HG03039 (cell line): ENCODE measurements around the gene ICAM5.
"Not testable (repeated sequence)": the region's sequence is repeated elsewhere in the genome, so short reads cannot be mapped to it uniquely, and the experiment has no call there.

Experiments used
- ATAC-seq: cut with Tn5 transposase; IDR thresholded peaks from one replicate; pipeline ENCODE4 v1.9.1; 2021; ENCODE audit warnings: mild to moderate bottlenecking, moderate library complexity; ENCODE audit not compliant: unreplicated experiment

Gene ICAM5

DNA sequence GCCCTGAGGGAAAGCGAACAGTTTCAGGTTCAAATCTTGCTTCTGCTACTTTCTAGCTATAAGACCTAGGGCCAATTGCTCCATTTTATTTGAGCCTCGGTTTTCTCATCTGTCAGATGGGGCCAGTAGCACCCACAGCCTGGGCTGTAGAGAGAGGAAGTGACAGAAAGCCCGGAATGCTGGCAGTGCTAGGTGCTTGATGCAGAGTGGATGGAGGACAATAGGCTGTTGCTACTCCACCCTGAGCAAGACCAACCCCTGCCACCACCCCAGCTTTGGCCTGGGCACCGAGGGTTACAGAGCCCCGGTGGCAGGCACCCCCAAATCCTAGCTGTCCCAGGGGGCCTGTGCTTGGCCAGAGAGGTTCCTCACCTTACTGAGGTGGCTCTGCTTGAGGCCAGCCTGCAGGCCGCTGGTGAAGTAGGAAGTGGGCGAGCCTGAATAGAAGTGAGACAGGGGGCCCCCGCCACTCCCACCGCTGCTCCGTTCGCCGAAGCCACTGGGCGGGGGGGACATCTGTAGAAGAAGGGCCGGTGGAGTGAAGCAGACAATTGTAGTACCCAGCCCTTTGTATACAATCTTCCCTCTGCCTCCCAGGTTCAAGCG, 28.2 kb downstream of the ICAM5 start:
- no peak for ATAC-seq

DNA sequence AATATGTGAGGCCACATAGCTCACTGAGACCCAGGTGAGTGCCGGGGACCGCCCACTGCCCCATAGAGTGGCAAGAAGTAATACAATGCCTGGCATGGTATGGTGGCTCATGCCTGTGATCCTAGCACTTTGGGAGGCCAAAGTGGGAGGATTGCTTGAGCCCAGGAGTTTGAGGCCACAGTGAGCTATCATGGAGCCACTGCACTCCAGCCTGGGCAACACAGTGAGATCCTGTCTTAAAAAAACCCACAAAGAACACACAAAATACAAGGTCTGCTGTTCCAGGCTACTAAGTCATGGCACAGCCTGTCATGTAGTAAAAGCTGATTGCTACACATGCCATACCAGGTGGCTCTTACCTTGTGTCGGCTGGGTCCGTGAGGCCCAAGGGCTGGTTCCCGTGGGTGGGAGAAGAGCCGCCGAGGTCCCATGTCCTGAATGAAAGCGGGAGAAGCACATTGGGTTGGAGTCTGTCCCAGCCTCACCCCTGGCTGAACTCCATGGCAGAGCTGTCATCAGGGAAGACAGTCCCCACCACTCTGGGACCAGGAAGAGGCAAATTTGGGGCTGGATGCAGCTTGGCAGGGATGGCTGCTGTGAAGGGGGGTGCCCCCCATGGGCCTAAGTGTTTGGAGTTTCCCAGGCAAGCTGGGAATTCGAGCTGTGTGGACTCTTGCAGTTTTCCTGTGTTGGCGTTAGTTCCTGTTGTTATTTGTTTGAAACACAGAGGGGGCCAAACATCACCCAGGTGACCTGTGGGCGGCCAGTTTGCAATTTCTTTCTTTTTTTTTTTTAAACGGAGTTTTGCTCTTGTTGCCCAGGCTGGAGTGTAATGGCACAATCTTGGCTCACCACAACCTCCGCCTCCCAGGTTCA, 29.3 kb downstream of the ICAM5 start:
- ATAC-seq: no peak

DNA sequence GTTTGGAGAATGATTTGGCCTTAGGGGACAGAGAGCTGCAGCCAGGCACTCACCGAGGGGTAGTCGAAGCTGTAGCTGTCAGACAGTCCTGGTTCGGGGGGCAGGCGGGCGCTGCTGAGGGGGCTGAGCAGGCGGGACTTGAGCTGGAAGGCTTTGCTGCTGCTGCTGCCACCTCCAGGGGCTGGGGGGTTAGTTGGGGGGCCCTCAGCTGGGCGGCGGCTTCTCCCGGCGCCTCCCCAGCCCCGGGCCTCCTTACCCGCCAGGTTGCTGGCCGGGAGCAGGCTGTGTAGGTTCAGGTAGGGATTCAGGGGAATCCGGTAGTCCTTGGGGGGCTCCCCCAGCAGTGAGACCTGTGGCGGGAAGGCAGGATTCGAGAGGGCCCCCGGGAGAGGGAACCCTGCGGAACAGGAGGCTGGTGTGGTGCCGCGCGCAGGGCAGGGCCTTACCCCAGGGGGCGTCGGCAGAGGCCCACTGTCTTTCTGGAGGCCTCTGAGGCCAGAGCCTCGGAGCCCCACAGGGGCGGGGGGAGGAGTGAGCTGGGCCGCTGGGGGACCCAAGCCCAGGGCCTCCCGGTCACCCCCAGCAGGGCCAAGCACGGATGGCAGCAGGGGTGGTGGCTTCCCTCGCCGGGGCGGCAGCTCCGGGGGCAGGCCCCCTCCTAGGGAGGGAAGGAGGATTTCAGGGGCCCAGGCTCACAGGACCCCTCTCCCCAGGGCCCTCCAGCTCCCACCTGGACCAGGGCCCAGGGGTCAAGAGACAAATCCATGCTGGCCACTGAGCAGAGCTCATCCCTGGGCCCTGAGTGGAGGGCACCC, 31.1 kb downstream of the ICAM5 start:
- no peak for ATAC-seq

DNA sequence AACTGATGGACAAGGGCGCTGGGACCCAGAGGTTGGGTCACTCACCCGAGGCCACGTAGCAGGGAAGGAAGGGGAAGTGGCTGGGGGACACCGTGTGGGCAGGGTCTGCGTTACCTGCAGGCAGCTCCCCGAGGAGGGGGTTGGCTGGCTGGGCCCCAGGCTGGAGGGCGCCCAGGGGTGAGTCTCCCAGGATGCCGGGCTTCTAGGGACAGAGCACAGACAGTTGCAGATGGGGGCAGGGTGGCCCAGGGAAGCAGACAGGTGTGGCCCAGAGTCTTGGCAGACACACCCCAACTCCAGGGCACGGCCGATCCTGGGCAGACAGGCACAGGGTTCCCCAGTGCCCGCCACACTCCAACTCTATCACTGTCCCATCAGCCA, 31.7 kb downstream of the ICAM5 start:
- no peak for ATAC-seq

DNA sequence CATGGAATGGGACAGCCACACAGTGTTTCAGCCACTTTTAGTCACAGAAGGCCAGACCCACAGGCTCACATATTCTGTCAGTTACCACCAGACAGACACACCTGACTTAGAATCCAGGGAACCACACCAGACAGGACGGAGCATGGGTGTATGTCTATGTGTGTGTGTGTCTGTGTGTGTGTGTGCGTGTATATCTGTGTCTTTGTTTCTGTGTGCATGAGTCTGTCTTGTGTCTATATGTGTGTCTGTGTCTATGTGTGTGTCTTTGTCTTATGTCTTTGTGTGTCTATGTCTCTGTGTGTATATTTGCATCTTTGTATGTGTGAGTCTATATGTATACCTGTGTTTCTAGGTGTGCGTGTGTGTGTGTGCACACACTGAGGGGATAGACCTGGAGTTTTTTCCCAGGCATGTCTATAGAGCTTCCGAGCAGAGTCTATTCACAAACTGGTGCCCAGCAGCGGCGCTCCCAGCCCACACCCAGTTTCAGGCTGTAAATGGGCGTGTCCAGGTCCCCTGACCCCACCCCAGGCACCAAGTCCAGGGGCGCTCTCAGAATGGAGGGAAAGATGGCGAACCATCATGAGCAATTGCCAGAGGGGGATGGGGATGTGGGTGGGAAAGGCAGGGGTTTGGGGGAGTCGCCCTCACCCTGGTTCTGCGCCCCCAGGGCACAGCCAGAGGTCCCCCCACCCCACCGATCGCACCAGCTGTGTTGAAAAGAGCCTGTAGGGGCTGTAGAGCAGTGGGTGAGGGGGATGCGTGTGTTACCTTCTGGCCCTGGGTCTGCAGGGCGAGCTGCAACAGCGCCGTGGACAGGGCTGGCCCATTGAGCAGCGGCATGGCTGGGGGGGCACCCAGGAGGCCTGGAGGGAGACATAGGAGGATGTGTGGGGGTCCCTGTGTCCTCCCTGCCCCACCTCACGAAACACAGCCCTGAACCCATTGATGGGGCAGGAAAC, 32.4 kb downstream of the ICAM5 start:
- no peak for ATAC-seq

DNA sequence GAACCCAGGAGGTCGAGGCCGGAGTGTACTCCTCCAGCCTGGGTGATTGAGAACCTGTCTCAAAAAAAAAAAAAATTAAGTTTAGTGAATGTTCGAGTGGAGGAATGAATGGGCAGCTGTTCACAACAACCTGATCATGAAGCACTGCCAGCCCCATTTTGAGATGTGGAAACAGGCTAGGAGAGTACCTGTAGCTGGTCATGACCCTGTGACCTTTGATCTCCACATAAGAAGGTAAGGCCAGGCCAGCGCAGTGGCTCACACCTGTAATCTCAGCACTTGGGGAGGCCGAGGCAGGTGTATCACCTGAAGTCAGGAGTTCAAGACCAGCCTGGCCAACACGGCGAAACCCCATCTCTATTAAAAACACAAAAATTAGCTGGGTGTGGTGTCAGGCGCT, 36.0 kb downstream of the ICAM5 start:
- ATAC-seq: no peak

DNA sequence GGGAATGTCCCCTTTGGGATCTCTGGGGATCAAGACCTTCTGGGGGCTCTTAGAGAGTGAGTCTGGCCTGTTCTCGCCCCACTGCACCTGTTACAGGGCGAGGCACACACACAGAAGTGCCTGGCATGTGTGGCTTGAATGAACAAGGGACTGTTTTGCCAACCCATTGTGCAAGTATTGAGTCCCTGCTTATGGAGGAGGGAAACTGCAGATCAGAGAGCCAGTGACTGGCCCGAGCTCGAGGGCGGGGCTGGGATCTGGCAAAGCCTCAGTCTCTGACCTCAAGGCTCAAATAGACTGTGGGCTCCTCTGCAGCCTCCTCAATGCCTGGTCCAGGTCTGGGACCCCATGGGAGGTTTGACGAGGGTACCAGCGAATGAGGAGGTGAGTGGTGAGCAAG, 38.0 kb downstream of the ICAM5 start:
- ATAC-seq: no peak

DNA sequence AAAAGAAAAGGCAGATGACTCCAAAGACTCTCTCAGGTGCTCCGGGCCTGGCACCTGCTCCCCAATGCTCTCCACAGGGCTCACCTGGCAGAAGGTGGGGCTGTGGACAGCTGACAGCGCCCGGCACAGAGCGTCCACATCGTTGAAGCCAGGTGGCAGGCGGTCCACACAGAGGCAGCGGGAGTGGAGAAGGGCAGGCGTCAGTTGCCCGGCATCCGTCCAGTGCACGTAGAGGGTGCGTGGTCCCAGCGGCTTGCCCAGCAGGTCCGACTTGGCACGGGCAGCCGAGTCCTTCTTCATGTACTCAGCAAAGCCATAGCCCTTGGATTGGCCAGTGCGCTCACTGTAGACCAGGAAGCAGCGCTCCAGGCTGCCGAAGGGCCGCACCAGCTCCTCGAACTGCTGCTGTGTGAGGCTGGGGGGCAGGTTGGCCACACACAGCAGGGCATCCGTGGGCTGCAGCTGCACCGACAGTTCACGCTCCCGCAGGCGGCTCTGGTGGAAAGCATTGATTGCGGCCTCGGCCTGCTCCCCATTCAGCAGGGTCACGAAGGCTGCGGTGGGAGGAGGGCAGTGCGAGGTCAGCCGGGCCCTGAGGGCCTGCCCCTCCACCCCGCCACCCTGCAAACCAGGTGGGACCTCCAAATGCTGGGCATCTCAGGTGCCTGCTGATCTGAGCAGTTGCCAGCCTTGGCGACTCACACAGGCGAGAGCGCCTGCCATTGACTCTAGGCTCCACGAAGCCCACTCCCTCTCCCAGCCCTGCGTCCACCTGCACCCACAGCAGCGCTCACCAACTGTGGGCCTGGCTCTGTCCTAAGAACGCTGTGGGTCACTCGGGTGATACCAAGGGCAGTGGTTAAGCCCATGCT, 39.0 kb downstream of the ICAM5 start:
- ATAC-seq: no peak

DNA sequence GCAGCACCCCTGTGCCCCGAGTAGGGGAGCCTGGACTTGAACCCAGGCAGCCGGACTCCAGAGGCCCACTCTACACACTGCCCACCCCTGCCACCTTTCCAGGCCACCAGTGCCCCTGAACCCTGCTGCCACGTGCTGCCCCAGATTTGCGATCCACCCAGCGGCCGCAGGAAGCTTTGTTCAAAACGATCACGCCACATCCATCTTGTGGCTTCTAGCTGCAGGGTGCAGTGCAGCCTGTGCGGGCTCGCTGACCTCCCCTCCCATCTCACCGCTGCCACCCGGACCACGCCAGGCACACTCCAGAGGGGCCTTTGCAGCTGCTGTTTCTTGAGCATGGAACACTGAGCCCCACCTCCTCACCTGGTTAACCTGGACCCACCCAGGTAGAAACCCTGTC, 39.8 kb downstream of the ICAM5 start:
- ATAC-seq: no peak

DNA sequence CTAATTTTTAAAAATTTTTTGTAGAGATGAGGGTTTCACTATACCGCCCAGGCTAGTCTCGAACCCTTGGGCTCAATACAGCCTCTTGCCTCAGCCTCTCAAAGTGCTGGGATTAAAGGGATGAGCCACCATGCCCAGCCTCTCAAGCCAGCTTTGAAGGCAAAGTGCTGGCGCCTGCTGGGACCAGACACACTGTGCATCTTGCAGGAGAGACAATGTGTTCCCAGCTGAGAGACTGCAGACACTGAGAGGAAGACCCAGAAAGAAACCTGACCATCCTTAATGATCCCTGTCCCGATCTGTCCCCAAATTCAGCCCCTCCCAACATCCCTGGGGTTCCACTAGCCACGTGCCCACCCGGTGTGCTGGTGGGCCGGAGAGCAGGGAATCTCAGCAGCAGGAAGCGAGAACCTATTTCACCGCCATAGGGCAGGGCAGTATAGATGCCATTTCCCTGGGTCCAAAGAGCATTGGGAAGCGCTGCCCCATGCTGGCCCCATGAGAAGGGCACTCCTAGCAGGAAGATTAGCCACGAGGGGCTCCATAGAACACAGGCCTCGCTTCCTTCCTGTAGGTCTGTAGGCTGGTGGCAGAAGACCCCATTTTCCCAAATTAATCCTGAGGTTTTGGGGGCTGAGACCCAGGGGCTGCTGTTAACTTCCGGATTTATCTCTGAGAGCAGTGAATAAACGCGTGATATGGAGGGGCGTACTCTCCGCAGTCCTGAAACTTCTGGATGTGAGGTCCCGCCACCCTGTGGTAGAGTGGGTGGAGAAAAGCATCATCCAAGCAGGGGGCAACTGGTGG, 42.6 kb downstream of the ICAM5 start:
- ATAC-seq: no peak

DNA sequence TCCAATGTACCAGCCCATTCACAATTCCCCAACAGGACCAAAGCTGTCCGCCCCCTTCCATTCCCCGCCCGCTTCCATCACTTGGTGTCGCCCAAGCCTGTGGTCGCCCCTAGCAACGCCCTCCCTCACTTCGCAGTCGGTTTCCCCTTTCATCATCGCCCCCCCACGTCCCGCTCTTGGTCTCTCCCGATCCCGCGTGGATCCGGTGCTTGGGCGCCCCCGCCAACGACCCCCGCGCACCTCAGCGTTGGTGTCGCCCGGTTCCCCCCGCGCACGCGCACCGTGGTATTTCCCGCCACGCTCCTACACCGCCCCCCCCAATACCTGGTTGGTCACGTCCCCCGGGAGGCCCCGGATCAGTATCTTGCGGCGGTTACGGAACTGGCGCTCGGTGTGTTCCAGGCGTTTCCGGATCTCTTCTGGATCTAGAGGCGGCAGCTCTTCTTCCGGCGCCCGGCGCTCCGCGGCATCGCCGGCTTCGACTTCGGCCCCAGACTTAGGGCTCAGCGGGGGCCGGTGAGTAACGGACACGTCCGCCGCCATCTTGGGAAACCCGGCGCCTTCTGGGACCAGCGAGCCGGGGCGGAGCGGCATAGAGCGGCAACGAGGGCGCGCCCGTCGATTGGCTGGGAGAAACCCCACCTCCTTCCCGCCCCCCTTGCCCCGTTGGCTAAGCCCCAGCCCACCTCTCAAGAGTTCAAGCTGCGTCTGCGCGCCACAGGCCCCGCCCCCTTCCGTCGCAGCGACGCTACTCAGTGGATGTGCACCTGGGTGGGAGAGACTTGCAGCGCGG, 43.4 kb downstream of the ICAM5 start, which contains the start of gene RAVER1:
RAVER1 (minus strand) TSS at position 565 of the 793 bp plus-strand sequence; CDS start at position 543, 22 bp downstream.
- ATAC-seq: peak; percentile 86

DNA sequence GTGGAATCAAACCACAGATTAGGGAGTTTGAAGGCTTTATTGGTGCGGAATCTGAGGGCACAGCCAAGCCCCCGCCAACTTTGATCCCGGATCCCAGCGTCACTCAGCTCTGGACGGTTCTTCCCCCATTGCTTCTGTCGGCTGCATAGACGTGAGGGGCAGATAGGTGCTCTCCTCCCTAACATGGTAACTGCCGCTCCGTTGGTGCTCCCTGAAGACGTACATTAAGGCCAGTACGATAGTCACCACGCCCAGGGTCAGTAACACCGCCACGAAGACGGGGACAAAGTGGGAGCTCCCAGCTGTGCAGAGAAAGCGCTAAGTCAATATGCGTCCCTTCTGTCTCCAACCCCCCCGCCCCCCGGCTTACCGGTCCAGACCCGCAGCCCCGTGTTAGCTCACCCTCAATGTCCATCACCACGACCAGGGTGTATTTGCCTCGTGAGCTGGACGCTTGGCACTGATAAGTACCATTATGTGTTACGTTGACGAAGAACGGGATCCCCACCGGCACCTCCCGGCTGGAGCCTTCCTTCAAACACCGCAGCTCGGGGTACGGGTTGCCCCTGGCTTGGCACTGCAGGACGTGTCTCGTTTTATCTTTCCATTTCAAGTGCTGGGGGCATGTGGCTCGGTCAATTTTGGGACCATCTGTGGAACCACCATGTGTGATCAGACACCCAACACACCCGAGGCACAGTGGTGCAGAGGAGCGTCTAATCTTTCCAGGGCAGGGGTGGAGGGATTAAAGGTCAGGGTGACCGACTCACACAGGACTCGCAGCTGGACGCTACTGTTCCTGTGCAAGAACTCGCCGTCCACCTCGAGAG, 44.2 kb downstream of the ICAM5 start:
- ATAC-seq: no peak

DNA sequence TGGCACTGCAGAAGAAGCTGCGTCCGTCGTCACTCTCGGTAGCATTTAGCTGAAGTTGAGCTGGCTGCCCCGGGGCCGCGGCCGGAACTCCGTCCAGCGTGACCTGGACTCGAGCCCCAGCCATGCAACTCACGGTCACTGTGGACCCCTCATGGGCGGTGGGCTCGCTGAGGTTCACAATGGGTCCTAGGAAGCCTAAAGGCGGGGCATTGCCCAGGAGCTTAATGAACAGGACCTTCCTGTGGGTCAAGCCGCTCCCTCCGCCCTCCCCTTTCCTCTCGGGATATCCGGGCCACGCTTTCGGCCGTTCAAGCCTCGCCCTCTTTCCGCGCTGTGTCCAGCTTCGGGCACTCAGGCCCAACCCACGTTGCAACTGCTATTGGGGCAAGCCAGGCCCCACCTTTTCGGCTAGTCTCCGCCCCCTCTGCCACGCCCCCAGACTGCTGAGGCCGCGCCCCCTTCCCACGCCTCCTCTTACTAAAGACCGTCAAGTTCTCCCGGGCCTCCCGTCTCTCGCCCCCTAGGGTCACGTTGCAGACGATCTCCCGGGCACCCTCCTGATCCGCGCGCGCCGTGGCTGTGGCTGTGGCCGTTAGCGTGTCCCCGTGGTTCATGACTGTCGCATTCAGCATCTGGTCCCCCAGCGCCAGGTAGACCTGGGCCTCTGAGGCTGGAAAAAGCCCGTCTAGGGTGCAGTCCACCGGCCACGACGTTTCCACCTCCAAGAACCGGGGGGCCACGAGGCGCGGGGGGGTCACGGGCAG, 45.0 kb downstream of the ICAM5 start:
- no peak for ATAC-seq

DNA sequence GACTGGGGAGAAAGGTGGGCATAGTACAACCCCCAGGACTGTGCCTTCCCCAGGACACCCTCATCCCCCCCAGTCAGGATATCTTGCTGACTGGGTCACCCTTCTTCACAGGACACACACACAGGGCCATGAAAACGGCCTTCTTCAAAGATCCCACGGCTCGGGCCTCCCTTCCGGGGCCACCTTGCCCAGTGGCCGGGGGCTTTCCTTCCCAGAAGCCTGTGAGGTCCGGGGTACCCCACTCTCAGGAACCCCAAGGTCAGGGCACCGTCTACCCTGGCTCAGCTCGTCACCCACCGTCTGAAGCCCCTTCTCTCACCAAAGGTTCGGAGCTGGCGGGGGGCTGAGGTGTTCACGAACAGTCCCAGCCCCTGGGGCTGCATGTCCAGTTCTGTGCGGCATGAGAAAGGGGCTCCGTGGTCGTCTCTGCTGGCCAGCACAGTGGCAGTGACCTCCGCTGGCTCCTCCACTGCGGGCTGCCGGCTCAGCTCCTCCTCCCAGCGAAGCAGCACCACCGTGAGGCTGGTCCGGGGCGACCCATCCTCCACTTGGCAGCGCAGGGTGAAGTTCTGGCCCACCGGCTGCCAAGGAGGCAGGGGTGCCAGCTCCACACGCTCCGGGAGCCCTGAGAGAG, 45.7 kb downstream of the ICAM5 start:
- no peak for ATAC-seq

DNA sequence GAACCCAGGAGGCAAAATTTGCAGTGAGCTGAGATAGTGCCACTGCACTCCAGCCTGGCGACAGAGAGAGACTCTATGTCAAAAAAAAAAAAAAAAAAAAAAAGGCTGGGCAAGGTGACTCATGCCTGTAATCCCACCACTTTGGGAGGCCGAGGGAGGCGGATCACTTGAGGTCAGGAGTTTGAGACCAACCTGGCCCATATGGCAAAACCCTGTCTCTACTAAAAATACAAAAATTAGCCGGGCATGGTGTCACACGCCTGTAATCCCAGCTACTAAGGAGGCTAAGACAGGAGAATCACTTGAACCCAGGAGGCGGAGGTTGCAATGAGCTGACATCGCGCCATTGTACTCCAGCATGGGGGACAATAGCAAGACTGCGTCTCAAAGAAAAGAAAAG, 47.0 kb downstream of the ICAM5 start:
- not testable (repeated sequence) for ATAC-seq

DNA sequence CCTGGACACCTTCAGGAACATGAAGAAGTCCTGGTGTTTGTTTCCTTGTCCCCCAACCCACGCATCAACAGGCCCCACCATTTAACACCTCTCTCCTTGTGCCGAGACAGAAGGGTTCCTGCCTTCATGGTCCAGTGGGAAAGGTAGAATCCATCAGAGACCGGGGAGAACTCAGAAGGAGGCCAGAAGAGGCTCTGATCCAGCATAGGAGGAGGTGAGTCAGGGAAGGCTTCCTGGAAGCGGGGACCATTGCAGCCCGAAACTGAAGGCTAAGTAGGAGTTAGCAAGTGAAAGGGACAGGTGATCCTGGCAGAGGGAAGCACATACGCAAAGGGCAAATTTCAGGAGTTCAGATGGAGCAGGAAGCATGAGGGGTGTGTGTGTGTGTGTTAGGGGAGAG, 49.2 kb downstream of the ICAM5 start:
- ATAC-seq: no peak
